Retinal pigment epithelial cell (primary cell): ENCODE data around the gene ADCY10.
"Not testable (repeated sequence)": the region's sequence is repeated elsewhere in the genome, so short reads cannot be mapped to it uniquely, and the experiment has no call there.

Experiments
- DNase-seq: peaks from one replicate; pipeline ENCODE4 v3.0.0-alpha.2; 2010; ENCODE audit warnings: low read depth
- H3K4me3 ChIP-seq: 2 replicates; pipeline ENCODE4 v1.5.1; 2011; ENCODE audit warnings: mild to moderate bottlenecking, low read length, control low read depth, moderate library complexity
- TF ChIP-seq, protein P1 (sequence below): conservative IDR thresholded peaks from 2 replicates; pipeline ENCODE4 v1.5.1; 2011; ENCODE audit warnings: low read depth, low read length, control low read depth, inconsistent platforms

The ADCY10 gene

DNA sequence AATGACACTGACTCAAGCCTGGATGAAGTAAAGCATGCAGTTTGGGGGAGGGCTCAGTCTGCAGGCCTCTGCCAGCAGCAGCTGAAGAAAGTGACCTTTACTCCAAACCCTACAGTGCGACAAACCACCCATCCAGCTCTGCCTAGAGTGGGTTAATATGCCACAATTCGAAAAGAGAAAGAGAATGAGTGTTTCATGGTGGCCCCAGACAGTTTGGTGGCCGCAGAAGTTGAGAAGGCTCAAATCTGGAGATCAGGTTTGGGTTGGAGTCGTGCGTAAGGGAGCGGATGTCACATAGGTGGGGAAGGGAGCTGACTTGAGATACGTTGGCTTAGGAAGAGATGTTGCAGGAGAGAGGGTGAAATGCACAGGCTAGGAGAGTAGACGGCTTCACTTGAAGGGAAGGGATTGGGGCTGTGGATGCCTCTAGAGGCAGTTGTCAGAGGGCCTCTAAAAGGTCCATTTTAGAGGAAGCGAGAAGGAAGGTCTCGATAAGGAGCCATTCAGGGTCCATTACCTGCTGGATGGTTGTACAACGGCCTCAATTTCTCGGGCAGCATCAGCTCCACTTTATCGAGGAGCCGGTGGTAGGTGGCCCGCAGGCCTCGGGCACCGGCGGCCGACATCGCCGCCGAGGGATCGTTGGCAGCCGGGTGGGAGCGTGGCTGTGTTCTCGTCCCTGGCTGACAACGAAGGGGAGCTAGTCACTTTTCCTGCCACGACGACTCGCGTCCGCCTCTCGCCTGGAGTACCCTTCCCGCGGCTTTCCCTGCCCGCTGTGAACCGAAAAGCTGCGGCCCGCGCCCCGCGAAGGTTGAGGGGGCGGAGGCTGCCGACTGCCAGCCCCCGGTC is 21.5 kb upstream of the ADCY10 start:
- TF ChIP-seq, protein P1, sequence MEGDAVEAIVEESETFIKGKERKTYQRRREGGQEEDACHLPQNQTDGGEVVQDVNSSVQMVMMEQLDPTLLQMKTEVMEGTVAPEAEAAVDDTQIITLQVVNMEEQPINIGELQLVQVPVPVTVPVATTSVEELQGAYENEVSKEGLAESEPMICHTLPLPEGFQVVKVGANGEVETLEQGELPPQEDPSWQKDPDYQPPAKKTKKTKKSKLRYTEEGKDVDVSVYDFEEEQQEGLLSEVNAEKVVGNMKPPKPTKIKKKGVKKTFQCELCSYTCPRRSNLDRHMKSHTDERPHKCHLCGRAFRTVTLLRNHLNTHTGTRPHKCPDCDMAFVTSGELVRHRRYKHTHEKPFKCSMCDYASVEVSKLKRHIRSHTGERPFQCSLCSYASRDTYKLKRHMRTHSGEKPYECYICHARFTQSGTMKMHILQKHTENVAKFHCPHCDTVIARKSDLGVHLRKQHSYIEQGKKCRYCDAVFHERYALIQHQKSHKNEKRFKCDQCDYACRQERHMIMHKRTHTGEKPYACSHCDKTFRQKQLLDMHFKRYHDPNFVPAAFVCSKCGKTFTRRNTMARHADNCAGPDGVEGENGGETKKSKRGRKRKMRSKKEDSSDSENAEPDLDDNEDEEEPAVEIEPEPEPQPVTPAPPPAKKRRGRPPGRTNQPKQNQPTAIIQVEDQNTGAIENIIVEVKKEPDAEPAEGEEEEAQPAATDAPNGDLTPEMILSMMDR = peak; percentile 4
- no peak for DNase-seq
- peak overlapping the region; percentile 80 for H3K4me3 ChIP-seq

GRCh38 chr1:167934426-167935215 is 20.7 kb upstream of the ADCY10 start:
- no peak for DNase-seq
- H3K4me3 ChIP-seq = peak overlapping the region; percentile 80
- TF ChIP-seq, protein P1 = no peak

DNA sequence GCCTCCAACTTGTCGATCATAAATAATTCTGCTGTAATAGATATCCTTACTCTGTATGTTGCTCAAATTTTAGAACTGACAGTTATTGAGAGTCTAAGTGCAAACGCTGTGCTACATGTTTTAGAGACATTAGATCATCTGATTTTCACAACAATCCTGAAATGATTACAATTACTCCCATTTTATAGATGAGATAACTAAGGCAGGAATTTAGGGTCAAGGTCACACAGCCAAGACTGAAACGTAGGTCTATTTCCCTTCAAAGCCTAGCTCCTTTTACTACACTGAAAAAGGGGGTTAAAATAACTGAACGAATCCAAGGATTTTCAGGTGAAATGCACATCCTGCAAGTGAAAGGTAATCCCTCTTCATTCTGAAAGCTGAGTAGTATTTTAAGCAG is 19.9 kb upstream of the ADCY10 start:
- no peak for DNase-seq
- TF ChIP-seq, protein P1 = no peak
- H3K4me3 ChIP-seq = no peak overlapping the region

GRCh38 chr1:167929725-167930124 is 15.8 kb upstream of the ADCY10 start:
- H3K4me3 ChIP-seq = no peak overlapping the region
- no peak for DNase-seq
- TF ChIP-seq, protein P1 = no peak

DNA sequence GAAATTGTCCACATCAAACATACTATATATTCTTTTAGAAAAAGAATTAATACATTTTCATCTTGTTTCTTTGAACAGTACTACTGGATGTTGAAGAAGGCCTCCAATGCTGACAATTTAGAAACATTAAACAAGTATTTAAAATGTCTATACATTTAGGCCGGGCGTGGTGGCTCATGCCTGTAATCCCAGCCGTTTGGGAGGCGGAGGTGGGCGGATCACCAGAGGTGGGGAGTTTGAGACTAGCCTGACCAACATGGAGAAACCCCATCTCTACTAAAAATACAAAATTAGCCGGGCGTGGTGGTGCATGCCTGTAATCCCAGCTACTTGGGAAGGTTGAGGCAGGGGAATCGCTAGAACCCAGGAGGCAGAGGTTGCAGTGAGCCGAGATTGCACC is 15.0 kb upstream of the ADCY10 start:
- H3K4me3 ChIP-seq, DNase-seq: not testable (repeated sequence)

DNA sequence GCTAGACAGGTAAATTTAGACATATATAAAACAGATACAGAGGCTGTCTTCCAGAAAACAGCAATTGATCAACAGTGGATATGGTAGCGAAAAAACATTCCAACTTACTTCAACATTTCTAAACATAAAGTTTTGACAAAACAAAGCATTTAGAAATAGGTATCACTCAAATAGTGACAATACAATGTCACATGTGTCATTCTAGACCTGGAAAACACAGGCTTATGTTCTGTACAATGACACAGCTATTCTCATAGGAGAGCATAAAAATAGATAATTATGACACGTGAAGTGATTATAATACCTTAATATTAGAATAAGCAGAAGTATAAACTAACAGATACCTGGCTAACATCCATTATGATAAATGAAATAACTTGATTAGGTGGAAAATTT is 14.5 kb upstream of the ADCY10 start:
- no peak overlapping the region for H3K4me3 ChIP-seq
- TF ChIP-seq, protein P1 = no peak
- no peak for DNase-seq

- no peak overlapping the region for H3K4me3 ChIP-seq
- no peak for DNase-seq
- TF ChIP-seq, protein P1 = no peak
These were observed 13.3 kb upstream of the ADCY10 start for GRCh38 chr1:167927046-167927754.
